Measurements from ENCODE around the gene VSTM1. TPM values are rescaled to one million over a fixed set of nuclear protein-coding genes. Genes with fewer than 3 reads are reported as not detected.

VSTM1 gene
- total RNA-seq, 2 experiments from 2014 or later = not detected

DNA sequence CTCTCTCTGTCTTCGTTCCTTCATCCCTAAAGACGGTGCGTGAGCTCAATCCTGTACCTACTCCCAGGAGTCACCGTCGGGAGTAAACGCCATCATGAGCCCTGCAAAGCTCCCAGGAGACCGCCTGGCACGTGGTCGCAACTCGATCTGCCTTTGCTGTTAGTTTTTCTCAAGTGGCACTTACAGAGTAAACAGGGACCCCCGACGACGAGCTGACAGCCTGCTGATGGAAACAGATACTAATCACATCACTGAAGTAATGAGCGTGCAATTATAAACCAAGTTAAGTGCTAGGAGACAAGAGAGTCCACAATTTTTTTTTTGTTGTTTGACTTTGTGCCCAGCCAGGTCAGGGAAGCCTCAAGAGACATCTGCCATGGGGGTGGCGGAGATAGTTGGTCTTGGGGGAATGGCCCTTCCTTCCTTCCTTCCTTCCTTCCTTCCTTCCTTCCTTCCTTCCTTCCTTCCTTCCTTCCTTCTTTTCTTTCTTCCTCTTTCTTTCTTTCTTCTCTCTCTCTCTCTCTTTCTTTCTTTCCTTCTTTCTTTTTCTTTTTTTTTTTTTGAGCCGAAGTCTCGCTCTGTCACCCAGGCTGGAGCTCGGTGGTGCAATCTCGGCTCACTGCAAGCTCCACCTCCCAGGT is 48.7 kb downstream of the VSTM1 start:
- Histone ChIP-seq H3K4me2 (ENCODE audit: low read length) (no peak overlapping the region), H2AFZ (ENCODE audit: low read length) (no peak overlapping the region), H3K4me3 (ENCODE audit: low read depth, low read length, poor library complexity, severe bottlenecking) (no peak overlapping the region), H3K4me1 (ENCODE audit: insufficient read depth, low read length, poor library complexity, severe bottlenecking) (no peaks in the 10 kb centered on the region), H4K20me1 (ENCODE audit: insufficient read depth, low read length) (no peaks in the 10 kb centered on the region), H3K79me2 (ENCODE audit: insufficient read depth, low read depth, low read length) (no peaks in the 10 kb centered on the region), H3K36me3 (ENCODE audit: insufficient read depth, low read length) (no peaks in the 10 kb centered on the region), H3K9me3 (ENCODE audit: low read length) (no peaks in the 10 kb centered on the region), H3K27ac (ENCODE audit: low read depth, low read length, poor library complexity, severe bottlenecking) (no peak overlapping the region), H3K9me2 (ENCODE audit: insufficient read depth, low read length) (no peaks in the 10 kb centered on the region)
- TF ChIP-seq, protein P1, sequence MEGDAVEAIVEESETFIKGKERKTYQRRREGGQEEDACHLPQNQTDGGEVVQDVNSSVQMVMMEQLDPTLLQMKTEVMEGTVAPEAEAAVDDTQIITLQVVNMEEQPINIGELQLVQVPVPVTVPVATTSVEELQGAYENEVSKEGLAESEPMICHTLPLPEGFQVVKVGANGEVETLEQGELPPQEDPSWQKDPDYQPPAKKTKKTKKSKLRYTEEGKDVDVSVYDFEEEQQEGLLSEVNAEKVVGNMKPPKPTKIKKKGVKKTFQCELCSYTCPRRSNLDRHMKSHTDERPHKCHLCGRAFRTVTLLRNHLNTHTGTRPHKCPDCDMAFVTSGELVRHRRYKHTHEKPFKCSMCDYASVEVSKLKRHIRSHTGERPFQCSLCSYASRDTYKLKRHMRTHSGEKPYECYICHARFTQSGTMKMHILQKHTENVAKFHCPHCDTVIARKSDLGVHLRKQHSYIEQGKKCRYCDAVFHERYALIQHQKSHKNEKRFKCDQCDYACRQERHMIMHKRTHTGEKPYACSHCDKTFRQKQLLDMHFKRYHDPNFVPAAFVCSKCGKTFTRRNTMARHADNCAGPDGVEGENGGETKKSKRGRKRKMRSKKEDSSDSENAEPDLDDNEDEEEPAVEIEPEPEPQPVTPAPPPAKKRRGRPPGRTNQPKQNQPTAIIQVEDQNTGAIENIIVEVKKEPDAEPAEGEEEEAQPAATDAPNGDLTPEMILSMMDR (conservative IDR thresholded peaks at IDR 0.05; ENCODE audit: low read length) = no peak
- no peak for TF ChIP-seq EZH2phosphoT487 (IDR thresholded peaks at IDR 0.05; ENCODE audit: borderline replicate concordance, low read depth, low read length)
- ChIA-PET POLR2A (interaction anchor here (0.5 to 0.6 kb wide), 2 partner anchors 14 to 97 kb away, joined by 3 read pairs; no protein-coding TSS in a partner anchor), CTCF (ENCODE audit: unreplicated experiment) (no interaction called here)
- intact Hi-C loops (cut with micrococcal nuclease; ENCODE audit: unreplicated experiment) = no loop called here
- DNase-seq (ENCODE audit: low spot score) = no peak
- no TSS peak for BruUV-seq (replicated peaks)

DNA sequence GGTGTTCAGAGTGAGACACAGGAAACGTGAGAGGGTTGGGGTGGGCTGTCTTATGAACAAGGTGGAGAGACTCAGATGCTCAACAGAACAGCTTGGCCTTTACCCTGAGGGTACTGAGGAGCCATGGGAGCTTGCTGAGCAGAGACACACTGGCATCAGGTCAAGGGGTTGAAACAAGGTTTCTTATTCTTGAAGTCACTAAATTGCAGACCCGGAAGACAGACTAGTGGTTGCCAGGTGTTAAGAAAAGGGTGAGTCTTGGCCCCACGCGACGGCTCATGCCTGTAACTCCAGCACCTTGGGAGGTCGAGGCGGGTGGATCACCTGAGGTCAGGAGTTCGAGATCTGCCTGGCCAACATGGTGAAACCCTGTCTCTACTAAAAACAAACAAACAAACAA is 49.8 kb downstream of the VSTM1 start:
- no peaks in the 10 kb centered on the region for H3K36me3 ChIP-seq (ENCODE audit: insufficient read depth, low read length)
- TF ChIP-seq, protein P1 (conservative IDR thresholded peaks at IDR 0.05; ENCODE audit: low read length) = no peak
- no peak for TF ChIP-seq EZH2phosphoT487 (IDR thresholded peaks at IDR 0.05; ENCODE audit: borderline replicate concordance, low read depth, low read length)
- no peaks in the 10 kb centered on the region for H3K9me3 ChIP-seq (ENCODE audit: low read length)
- H3K4me2 ChIP-seq (ENCODE audit: low read length) = no peak overlapping the region
- H3K79me2 ChIP-seq (ENCODE audit: insufficient read depth, low read depth, low read length) = no peaks in the 10 kb centered on the region
- no peak overlapping the region for H3K4me3 ChIP-seq (ENCODE audit: low read depth, low read length, poor library complexity, severe bottlenecking)
- no peak overlapping the region for H3K27ac ChIP-seq (ENCODE audit: low read depth, low read length, poor library complexity, severe bottlenecking)
- no peak overlapping the region for H2AFZ ChIP-seq (ENCODE audit: low read length)
- H3K9me2 ChIP-seq (ENCODE audit: insufficient read depth, low read length) = no peaks in the 10 kb centered on the region
- no peaks in the 10 kb centered on the region for H3K4me1 ChIP-seq (ENCODE audit: insufficient read depth, low read length, poor library complexity, severe bottlenecking)
- H4K20me1 ChIP-seq (ENCODE audit: insufficient read depth, low read length) = no peaks in the 10 kb centered on the region
- DNase-seq (ENCODE audit: low spot score) = no peak
- ChIA-PET CTCF (ENCODE audit: unreplicated experiment) (no interaction called here), POLR2A (no interaction called here)
- no TSS peak for BruUV-seq (replicated peaks)
- intact Hi-C loops (cut with micrococcal nuclease; ENCODE audit: unreplicated experiment) = no loop called here

DNA sequence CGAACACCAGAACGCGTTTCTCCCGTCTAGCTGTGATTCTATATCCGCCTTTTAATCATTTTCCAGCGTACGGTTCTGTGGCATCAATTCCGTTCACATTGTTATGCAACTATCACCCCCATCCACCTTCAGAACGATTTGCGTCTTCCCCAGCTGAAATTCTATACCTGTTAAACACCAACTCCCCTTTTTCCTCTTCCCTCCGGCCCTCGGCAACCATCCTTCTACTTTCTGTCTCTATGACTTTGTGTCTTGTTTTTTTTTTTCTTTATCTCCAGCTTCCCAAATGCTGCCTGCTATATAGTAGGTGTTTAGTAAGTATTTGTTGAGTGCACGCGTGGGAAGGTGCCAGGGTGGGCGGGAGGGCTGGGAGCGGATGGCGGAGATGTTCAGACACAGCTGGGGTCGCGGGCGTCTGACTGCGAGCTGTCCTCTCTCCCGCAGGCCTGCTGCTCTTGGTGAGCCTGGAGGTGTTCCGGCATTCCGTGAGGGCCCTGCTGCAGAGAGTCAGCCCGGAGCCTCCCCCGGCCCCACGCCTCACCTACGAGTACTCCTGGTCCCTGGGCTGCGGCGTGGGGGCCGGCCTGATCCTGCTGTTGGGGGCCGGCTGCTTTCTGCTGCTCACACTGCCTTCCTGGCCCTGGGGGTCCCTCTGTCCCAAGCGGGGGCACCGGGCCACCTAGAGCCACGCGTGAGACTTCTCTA is 52.0 kb downstream of the VSTM1 start:
- ChIA-PET CTCF (ENCODE audit: unreplicated experiment) (no interaction called here), POLR2A (no interaction called here)
- no peaks in the 10 kb centered on the region for H3K79me2 ChIP-seq (ENCODE audit: insufficient read depth, low read depth, low read length)
- no peak overlapping the region for H3K27ac ChIP-seq (ENCODE audit: low read depth, low read length, poor library complexity, severe bottlenecking)
- H3K4me3 ChIP-seq (ENCODE audit: low read depth, low read length, poor library complexity, severe bottlenecking) = no peak overlapping the region
- H2AFZ ChIP-seq (ENCODE audit: low read length) = no peak overlapping the region
- TF ChIP-seq, protein P1 (conservative IDR thresholded peaks at IDR 0.05; ENCODE audit: low read length) = no peak
- TF ChIP-seq EZH2phosphoT487 (IDR thresholded peaks at IDR 0.05; ENCODE audit: borderline replicate concordance, low read depth, low read length) = no peak
- no peak overlapping the region for H3K4me2 ChIP-seq (ENCODE audit: low read length)
- no peaks in the 10 kb centered on the region for H3K4me1 ChIP-seq (ENCODE audit: insufficient read depth, low read length, poor library complexity, severe bottlenecking)
- no peaks in the 10 kb centered on the region for H3K9me2 ChIP-seq (ENCODE audit: insufficient read depth, low read length)
- DNase-seq (ENCODE audit: low spot score) = no peak
- H4K20me1 ChIP-seq (ENCODE audit: insufficient read depth, low read length) = no peaks in the 10 kb centered on the region
- no TSS peak for BruUV-seq (replicated peaks)
- H3K9me3 ChIP-seq (ENCODE audit: low read length) = no peaks in the 10 kb centered on the region
- intact Hi-C loops (cut with micrococcal nuclease; ENCODE audit: unreplicated experiment) = no loop called here
- no peaks in the 10 kb centered on the region for H3K36me3 ChIP-seq (ENCODE audit: insufficient read depth, low read length)
